Activated CD8-positive, alpha-beta T cell treated with anti-CD3 and anti-CD28 coated beads, Interleukin-2, amount 10 ng/mL, durations not matched to agents 7 days and 5 days (primary cell): ENCODE data around the gene ADD3. TPM values are rescaled to one million over a fixed set of nuclear protein-coding genes. Genes with fewer than 3 reads are reported as not detected.
"Not testable (repeated sequence)": the region's sequence is repeated elsewhere in the genome, so short reads cannot be mapped to it uniquely, and the experiment has no call there.

Source experiments
- ATAC-seq: fragments of 150-1000 bp; cut with Tn5 transposase; one replicate; pipeline ENCODE4 v1.10.0; 2021; ENCODE audit warnings: moderate library complexity
- CTCF ChIA-PET: fragments of 350-600 bp; sonication (Branson Sonifier 250); formaldehyde crosslinking; loops from one replicate; lab custom pipeline; 2021; ENCODE audit warnings: antibody characterized with exemption; lab: Charles Lee
- POLR2A ChIA-PET: fragments of 350-600 bp; sonication (Branson Sonifier 250); formaldehyde crosslinking; loops from one replicate; lab custom pipeline; 2021; ENCODE audit warnings: antibody characterized with exemption; lab: Charles Lee
- DNase-seq: peaks from one replicate; pipeline ENCODE4 v3.0.0-alpha.2; 2020
- H3K27ac Mint-ChIP-seq: one replicate; pipeline ENCODE4 v1.8.0; 2021; ENCODE audit warnings: mild to moderate bottlenecking, mixed read lengths
- H3K27me3 Mint-ChIP-seq: one replicate; pipeline ENCODE4 v1.8.0; 2021; ENCODE audit warnings: low read depth, mixed read lengths
- H3K36me3 Mint-ChIP-seq: one replicate; pipeline ENCODE4 v1.8.0; 2021; ENCODE audit warnings: low read depth, mixed read lengths
- H3K4me1 Mint-ChIP-seq: one replicate; pipeline ENCODE4 v1.8.0; 2021; ENCODE audit warnings: low read depth, mixed read lengths
- H3K4me3 Mint-ChIP-seq: one replicate; pipeline ENCODE4 v1.8.0; 2021; ENCODE audit warnings: mild to moderate bottlenecking, mixed read lengths
- H3K9me3 Mint-ChIP-seq: one replicate; pipeline ENCODE4 v1.8.0; 2022; ENCODE audit warnings: mixed read lengths; ENCODE audit not compliant: insufficient read depth
- total RNA-seq, 2 experiments: library from RNA; stranded (reverse); gene quantifications; one replicate each; pipeline ENCODE4 v1.2.3, GENCODE V29; 2021

ADD3 gene
- total RNA-seq, 2 experiments from 2014 or later, result 172 to 200 TPM

GRCh38 chr10:110040767-110041478 lies 33.1 kb downstream of the ADD3 start:
- peaks cover 29% of the 10 kb centered on the region for H3K4me1 Mint-ChIP-seq
- POLR2A ChIA-PET, result no interaction called here

GRCh38 chr10:110041479-110041829 lies 33.7 kb downstream of the ADD3 start:
- H3K27ac Mint-ChIP-seq, result no peak overlapping the region
- peaks cover 27% of the 10 kb centered on the region for H3K4me1 Mint-ChIP-seq
- CTCF ChIA-PET, result interaction anchor here (1.0 kb wide), 1 partner anchor 63 kb away, joined by 4 read pairs; no protein-coding TSS in a partner anchor
- no peak for ATAC-seq
- no peaks in the 10 kb centered on the region for H3K27me3 Mint-ChIP-seq
- DNase-seq, result no peak
- H3K36me3 Mint-ChIP-seq, result peaks cover 10% of the 10 kb centered on the region
- POLR2A ChIA-PET, result no interaction called here
- peaks cover 5% of the 10 kb centered on the region for H3K9me3 Mint-ChIP-seq
- no peak overlapping the region for H3K4me3 Mint-ChIP-seq

More at GRCh38 chr10:110040767-110041478, 33.1 kb downstream of the ADD3 start:
- H3K27ac Mint-ChIP-seq, result no peak overlapping the region
- DNase-seq (no peak), ATAC-seq (no peak)
- H3K27me3 Mint-ChIP-seq, result no peaks in the 10 kb centered on the region
- H3K4me3 Mint-ChIP-seq, result no peak overlapping the region
- CTCF ChIA-PET, result interaction anchor here (1.0 kb wide), 1 partner anchor 63 kb away, joined by 4 read pairs; no protein-coding TSS in a partner anchor
- H3K36me3 Mint-ChIP-seq, result peaks cover 9% of the 10 kb centered on the region
- peaks cover 5% of the 10 kb centered on the region for H3K9me3 Mint-ChIP-seq

GRCh38 chr10:110042181-110042580 lies 34.4 kb downstream of the ADD3 start:
- Mint-ChIP-seq H3K36me3 (peaks cover 14% of the 10 kb centered on the region), H3K27ac (no peak overlapping the region), H3K4me3 (no peak overlapping the region), H3K9me3 (peaks cover 10% of the 10 kb centered on the region), H3K4me1 (peaks cover 21% of the 10 kb centered on the region), H3K27me3 (no peaks in the 10 kb centered on the region)
- CTCF ChIA-PET, result interaction anchor here (1.0 kb wide), 1 partner anchor 64 kb away, joined by 4 read pairs; no protein-coding TSS in a partner anchor
- ATAC-seq (no peak), DNase-seq (no peak)
- POLR2A ChIA-PET, result no interaction called here

- no peak for ATAC-seq
- H3K27ac Mint-ChIP-seq, result no peak overlapping the region
- POLR2A ChIA-PET, result no interaction called here
- H3K27me3 Mint-ChIP-seq, result no peaks in the 10 kb centered on the region
- peaks cover 21% of the 10 kb centered on the region for H3K4me1 Mint-ChIP-seq
- no peak for DNase-seq
- H3K9me3 Mint-ChIP-seq, result peaks cover 14% of the 10 kb centered on the region
- CTCF ChIA-PET, result interaction anchor here (1.0 kb wide), 1 partner anchor 12 kb away, joined by 3 read pairs; no protein-coding TSS in a partner anchor
- H3K4me3 Mint-ChIP-seq, result no peak overlapping the region
- peaks cover 19% of the 10 kb centered on the region for H3K36me3 Mint-ChIP-seq
Measured at GRCh38 chr10:110042891-110043290, 35.1 kb downstream of the ADD3 start.

GRCh38 chr10:110044681-110045080 lies 36.9 kb downstream of the ADD3 start:
- H3K27me3 Mint-ChIP-seq, result no peaks in the 10 kb centered on the region
- no peak overlapping the region for H3K4me3 Mint-ChIP-seq
- ChIA-PET CTCF (no interaction called here), POLR2A (no interaction called here)
- H3K9me3 Mint-ChIP-seq, result peaks cover 22% of the 10 kb centered on the region
- H3K36me3 Mint-ChIP-seq, result peaks cover 33% of the 10 kb centered on the region
- no peak overlapping the region for H3K27ac Mint-ChIP-seq
- DNase-seq (no peak), ATAC-seq (no peak)
- peaks cover 16% of the 10 kb centered on the region for H3K4me1 Mint-ChIP-seq

GRCh38 chr10:110045772-110046171 lies 38.0 kb downstream of the ADD3 start:
- Mint-ChIP-seq H3K27me3 (no peaks in the 10 kb centered on the region), H3K4me3 (no peak overlapping the region), H3K4me1 (peaks cover 16% of the 10 kb centered on the region), H3K9me3 (peaks cover 22% of the 10 kb centered on the region), H3K27ac (no peak overlapping the region), H3K36me3 (peaks cover 42% of the 10 kb centered on the region)
- no peak for ATAC-seq
- ChIA-PET POLR2A (no interaction called here), CTCF (no interaction called here)
- no peak for DNase-seq

- H3K27ac Mint-ChIP-seq, H3K4me3 Mint-ChIP-seq, CTCF ChIA-PET, ATAC-seq, POLR2A ChIA-PET, H3K27me3 Mint-ChIP-seq, DNase-seq: not testable (repeated sequence)
- peaks cover 22% of the 10 kb centered on the region for H3K9me3 Mint-ChIP-seq
- peaks cover 32% of the 10 kb centered on the region for H3K4me1 Mint-ChIP-seq
- peaks cover 48% of the 10 kb centered on the region for H3K36me3 Mint-ChIP-seq
Measured at GRCh38 chr10:110048145-110048544, 40.4 kb downstream of the ADD3 start.

GRCh38 chr10:110048781-110049180 lies 41.0 kb downstream of the ADD3 start:
- CTCF ChIA-PET, result no interaction called here
- Mint-ChIP-seq H3K27me3 (no peaks in the 10 kb centered on the region), H3K9me3 (peaks cover 17% of the 10 kb centered on the region), H3K4me1 (peaks cover 31% of the 10 kb centered on the region), H3K27ac (no peak overlapping the region), H3K36me3 (peaks cover 42% of the 10 kb centered on the region), H3K4me3 (no peak overlapping the region)
- ATAC-seq (no peak), DNase-seq (no peak)
- POLR2A ChIA-PET, result no interaction called here

GRCh38 chr10:110049889-110050591 lies 42.3 kb downstream of the ADD3 start:
- ATAC-seq, H3K27me3 Mint-ChIP-seq, DNase-seq, POLR2A ChIA-PET, H3K27ac Mint-ChIP-seq, H3K4me3 Mint-ChIP-seq, CTCF ChIA-PET: not testable (repeated sequence)
- Mint-ChIP-seq H3K4me1 (peaks cover 34% of the 10 kb centered on the region), H3K36me3 (peaks cover 45% of the 10 kb centered on the region), H3K9me3 (peaks cover 17% of the 10 kb centered on the region)

GRCh38 chr10:110051487-110051886 lies 43.7 kb downstream of the ADD3 start:
- Mint-ChIP-seq H3K9me3 (peaks cover 17% of the 10 kb centered on the region), H3K27ac (no peak overlapping the region), H3K4me1 (peaks cover 44% of the 10 kb centered on the region), H3K27me3 (no peaks in the 10 kb centered on the region), H3K36me3 (peaks cover 41% of the 10 kb centered on the region), H3K4me3 (no peak overlapping the region)
- ChIA-PET CTCF (interaction anchor here (0.9 kb wide), 1 partner anchor 17 kb away, joined by 3 read pairs; no protein-coding TSS in a partner anchor), POLR2A (no interaction called here)
- no peak for ATAC-seq
- DNase-seq, result no peak

GRCh38 chr10:110052916-110053315 lies 45.1 kb downstream of the ADD3 start:
- ATAC-seq (no peak), DNase-seq (no peak)
- no peaks in the 10 kb centered on the region for H3K27me3 Mint-ChIP-seq
- H3K4me3 Mint-ChIP-seq, result no peak overlapping the region
- peaks cover 32% of the 10 kb centered on the region for H3K36me3 Mint-ChIP-seq
- CTCF ChIA-PET, result interaction anchor here (1.0 to 1.3 kb wide), 2 partner anchors 42 to 75 kb away, joined by 3 read pairs; no protein-coding TSS in a partner anchor
- H3K27ac Mint-ChIP-seq, result no peak overlapping the region
- peaks cover 8% of the 10 kb centered on the region for H3K9me3 Mint-ChIP-seq
- POLR2A ChIA-PET, result no interaction called here
- peaks cover 58% of the 10 kb centered on the region for H3K4me1 Mint-ChIP-seq

- ATAC-seq, result no peak
- H3K4me3 Mint-ChIP-seq, result no peak overlapping the region
Measured at GRCh38 chr10:110056822-110057221, 49.0 kb downstream of the ADD3 start.

More at GRCh38 chr10:110056822-110057221, 49.0 kb downstream of the ADD3 start:
- Mint-ChIP-seq H3K9me3 (no peaks in the 10 kb centered on the region), H3K4me1 (peaks cover 72% of the 10 kb centered on the region), H3K36me3 (peaks cover 6% of the 10 kb centered on the region), H3K27me3 (no peaks in the 10 kb centered on the region), H3K27ac (no peak overlapping the region)
- no peak for DNase-seq
- CTCF ChIA-PET, result interaction anchor here (1.6 kb wide), 1 partner anchor 10 kb away, joined by 5 read pairs; no protein-coding TSS in a partner anchor
- POLR2A ChIA-PET, result interaction anchor here (0.7 kb wide), 1 partner anchor 48 kb away, joined by 3 read pairs; no protein-coding TSS in a partner anchor
